Frontal cortex (tissue), 4 donors: Measurements from ENCODE around the gene CARD19. TPM values are rescaled to one million over a fixed set of nuclear protein-coding genes. Genes with fewer than 3 reads are reported as not detected.

Experiments
- DNase-seq, 2 donors: peaks; one replicate each; pipeline ENCODE4 v3.0.0; 2012; ENCODE audit warnings: low spot score in 2 of 2
- FAIRE-seq: peaks from 2 replicates; lab custom pipeline; 2012; peaks lifted over from hg19 to GRCh38; lab: Jason Lieb, UNC
- total RNA-seq: library from RNA; depleted of rRNA; stranded (reverse); fragments of >200 nt; gene quantifications from one replicate; pipeline ENCODE4 v1.2.3, GENCODE V29; 2014
- donor health status: control.
- donor health status: control.
- donor health status: control.

CARD19 gene
- total RNA-seq, 1 donor from 2014 or later, result 14.3 TPM

DNA sequence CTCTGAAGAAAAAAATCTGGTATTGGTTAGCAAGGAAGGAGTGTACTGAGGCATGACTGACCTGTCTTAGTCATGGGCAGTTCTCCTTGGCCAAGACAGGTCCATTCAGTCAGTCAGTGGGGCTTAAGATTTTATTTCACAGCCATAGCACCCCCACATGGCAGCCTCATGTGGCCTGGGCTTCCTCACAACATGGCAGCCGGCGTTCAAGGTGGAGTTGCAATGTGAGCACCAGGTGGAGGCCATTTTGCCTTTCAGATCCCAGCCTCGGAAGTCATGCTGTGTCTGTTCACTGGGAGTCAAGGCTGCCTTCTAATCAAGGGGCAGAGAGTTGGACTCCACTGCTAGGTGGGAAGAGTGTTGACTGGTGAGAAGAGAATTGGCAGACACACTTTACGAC lies 10.3 kb upstream of the CARD19 start:
- FAIRE-seq (no peak), DNase-seq (no peak)

DNA sequence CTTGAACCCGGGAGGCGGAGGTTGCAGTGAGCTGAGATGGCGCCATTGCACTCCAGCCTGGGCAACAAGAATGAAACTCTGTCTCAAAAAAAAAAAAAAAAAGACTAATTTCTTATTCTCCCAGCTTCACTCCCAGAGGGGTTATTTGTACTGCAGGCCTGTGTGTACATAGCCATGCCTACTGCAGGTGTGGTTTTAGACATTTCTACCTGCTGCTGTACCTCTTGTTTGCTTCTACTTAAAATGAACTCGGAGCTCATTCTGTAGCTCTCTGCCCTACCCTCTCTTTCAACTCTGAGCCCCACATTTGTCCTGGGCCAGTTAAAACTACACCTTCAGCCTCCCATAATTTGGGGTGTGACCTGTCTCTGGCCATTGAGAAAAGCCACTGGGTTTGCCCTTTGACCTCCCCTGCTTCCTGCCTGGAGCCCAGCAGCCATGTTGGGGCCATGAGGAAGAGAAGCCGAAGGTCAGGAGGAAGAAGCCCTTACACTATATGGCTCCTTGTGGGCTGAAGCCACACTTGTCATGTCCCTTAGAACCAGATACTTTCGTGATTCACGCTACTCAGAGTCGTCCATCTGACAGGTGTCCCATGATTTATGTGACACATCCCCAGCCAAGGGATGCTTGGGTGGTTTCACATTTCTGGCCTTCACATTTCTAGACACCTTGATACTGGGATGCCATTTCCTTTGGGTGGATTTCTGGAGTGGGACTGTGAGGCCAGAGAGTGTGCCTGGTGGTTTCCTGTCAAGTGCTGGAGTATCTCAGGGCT lies 9.4 kb upstream of the CARD19 start:
- FAIRE-seq, result no peak
- no peak for DNase-seq

DNA sequence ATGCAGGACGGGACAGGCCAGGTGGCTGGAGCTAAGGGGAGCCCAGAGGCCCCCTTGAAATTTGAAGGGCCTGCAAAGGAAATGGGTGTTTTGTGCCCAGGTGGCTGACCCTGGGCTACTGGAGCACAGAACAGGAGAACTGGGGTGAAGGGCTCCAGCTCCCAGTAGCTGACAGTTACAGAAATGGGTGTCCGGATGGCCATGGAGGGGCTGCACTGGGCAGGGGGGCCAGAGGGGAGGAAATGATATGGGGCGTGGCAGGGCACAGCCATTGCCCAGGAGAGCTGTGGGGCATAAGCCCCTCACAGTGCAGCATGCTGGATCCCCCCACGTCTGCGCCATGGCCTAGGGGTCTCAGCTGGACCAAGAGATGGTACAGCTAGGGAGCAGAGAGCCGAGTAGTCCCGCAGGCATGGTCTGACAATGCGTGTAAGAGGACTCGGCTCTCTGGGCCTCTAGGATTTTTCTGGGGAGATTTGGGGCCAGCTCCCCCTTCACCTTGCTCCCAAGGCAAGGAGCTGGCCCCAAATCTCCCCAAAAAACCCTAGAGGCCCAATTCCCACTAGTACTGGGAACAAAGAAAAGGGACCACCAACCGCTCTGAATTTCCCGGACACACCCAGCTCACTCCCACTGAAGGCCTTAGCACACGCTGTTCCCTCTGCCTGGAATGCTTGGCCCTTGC lies 7.9 kb upstream of the CARD19 start:
- no peak for DNase-seq
- FAIRE-seq, result no peak

DNA sequence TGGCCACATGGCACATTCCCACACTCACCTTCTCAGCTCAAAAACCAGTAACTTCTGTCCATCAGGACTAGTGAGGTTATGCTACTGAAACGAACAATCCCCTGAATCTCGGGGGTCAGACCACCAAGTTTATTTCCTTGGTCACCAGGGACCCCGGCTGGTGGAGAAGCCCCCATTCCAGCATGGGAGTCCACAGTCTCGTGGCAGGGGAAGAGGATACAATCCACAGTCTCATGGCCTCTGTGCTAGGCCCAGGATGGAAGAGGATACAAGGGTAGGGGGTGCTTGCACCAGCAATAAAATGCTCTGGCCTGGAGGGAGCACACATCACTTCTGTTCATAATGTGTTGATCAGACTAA lies 7.4 kb upstream of the CARD19 start:
- FAIRE-seq (no peak), DNase-seq (no peak)

DNA sequence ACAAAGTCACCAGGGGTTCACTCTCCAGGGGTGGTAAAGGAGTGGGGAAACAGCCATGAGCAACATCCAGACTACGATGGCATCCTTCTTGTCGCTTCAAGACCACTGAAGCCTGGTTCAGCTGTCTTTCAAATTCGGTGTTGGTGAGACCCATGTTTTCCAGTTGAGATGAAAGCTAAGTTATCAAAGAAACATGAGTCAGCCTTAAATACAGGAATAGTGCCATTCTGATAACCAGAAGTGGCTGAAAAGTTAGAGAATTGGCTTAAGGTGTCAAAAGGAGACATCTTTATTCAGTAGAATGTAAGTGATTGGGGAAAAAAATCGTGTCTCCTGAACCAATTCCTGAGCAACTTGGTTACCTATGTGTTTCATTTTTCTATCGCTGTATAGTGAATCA lies 7.0 kb upstream of the CARD19 start:
- DNase-seq (no peak), FAIRE-seq (no peak)

DNA sequence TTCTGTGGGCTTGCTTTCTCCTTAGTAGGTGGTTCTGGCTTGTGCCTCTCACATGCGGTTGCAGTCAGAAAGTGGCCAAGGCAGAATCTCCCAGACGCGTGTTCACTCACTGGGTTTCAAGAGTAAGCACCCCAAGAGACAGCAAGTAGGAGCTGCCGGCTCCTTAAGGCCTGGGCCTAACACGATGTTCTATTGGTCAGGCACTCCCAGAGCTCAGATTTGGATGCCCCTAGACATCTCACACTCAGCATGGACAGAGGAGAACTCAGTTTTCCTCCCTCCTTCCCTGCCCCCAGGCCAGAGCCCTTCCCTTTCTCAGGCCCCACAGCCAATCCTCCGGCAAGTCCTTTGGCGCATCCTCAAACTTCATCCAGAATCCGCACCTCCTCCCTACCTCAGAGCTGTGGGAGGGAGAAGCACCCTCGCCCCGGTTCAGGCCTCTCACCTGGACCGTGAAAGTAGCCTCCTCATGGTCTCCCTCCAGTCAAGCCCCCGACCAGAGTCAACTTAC lies 6.5 kb upstream of the CARD19 start:
- DNase-seq, result no peak
- FAIRE-seq, result no peak

DNA sequence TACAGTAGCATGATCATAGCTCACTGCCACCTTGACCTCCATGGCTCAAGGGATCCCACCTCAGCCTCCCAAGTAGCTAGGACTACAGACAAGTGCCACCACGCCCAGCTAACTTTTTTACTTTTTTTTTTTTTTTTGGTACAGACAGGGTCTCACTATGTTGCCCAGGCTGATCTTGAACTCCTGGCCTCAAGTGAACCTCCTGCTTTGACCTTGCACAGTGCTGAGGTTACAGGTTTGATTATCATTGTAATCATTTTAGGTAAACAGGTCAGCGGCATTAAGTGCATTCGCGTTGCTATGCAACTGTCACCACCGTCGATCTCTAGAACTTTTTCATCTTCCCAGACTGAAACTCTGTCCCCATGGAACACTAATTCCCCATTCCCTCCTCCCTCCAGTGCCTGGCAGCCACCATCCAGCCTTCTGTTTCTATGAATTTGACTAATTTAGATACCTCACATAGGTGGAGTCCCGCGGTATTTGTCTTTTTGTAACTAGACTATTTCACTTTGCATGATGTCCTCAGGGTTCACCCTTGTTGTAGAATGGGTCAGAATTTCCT lies 5.8 kb upstream of the CARD19 start:
- FAIRE-seq (no peak), DNase-seq (no peak)

DNA sequence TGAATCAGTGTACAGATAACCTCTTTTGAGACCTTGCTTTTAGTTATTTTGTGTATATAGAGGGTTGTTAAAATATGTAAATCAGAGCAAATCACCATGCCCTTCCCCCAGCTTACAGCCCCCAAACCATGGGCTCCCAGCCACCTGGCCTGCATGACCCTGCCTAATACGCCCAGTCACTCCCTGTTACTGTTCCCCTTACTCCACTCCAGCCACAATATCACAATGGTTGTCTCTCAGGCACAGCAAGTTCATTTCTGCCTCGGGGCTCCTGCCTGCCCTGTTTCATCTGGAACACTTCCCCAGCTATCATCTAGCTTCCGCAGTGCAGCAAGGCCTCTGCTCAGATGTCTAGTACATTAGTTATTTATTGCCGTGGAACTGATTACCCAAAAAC lies 5.0 kb upstream of the CARD19 start:
- no peak for DNase-seq
- FAIRE-seq, result no peak

DNA sequence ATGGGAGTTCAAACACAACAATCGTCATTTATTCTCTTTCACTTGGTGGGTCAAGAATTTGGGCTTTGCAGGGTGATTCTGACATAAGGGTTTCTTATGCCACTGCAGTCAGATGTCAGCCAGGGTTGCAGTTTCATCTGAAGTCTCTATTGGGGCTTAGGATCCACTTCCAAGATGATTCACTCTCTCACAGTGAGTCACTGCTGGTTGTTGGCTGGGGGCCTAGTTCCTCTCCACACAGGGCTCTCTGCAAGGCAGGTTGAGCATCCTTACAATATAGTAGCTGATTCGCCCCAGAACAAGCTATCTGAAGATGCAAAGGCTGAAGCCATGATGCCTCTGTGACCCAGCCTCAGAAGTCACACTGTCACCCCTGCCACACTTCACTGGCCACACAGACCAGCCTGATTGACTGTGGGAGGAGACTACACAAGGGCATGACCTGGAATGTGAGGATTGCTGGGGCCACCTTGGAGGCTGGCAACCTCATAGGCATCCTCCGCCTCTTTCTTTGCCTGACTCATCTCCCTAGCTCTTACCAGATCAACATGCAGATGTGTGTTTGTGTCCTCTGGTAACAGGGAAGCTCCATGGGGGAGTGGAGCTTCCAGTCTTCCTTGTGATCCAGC lies 4.5 kb upstream of the CARD19 start:
- no peak for DNase-seq
- no peak for FAIRE-seq

DNA sequence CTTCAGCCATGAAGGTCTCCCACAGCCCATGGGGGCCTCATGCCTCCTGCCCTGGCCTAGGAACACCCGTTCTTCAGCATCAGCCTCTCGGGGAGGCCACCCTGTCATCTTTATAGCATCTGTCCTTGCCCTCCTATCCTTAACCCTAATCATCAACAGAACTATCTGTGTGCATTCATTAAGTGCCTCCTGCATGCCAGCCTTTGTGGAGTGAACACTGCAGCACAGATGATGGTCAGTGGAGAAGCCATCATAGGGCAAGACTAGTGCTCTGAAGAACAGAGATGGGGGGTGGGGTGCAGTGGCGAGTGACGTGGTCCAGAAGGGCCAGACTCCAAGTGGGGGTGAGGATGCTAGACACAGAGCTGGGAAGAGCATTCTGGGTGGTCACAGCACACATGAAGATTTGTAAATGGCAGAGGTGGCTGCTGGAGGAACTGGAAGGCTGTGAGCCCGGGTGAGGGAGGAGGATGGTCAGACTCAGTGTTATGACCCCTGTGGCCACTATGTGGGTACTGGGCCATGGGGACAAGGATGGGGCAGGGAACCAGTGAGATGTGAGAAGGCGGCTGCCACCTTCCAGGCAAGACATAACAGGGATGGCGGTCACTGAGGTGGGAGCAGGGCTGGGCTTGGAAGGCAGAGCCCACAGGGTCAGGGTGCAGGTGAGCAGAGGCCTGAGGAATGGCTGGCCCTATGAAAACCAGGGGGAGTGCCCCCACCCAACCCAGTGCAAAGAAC lies 3.6 kb upstream of the CARD19 start:
- FAIRE-seq (no peak), DNase-seq (no peak)

DNA sequence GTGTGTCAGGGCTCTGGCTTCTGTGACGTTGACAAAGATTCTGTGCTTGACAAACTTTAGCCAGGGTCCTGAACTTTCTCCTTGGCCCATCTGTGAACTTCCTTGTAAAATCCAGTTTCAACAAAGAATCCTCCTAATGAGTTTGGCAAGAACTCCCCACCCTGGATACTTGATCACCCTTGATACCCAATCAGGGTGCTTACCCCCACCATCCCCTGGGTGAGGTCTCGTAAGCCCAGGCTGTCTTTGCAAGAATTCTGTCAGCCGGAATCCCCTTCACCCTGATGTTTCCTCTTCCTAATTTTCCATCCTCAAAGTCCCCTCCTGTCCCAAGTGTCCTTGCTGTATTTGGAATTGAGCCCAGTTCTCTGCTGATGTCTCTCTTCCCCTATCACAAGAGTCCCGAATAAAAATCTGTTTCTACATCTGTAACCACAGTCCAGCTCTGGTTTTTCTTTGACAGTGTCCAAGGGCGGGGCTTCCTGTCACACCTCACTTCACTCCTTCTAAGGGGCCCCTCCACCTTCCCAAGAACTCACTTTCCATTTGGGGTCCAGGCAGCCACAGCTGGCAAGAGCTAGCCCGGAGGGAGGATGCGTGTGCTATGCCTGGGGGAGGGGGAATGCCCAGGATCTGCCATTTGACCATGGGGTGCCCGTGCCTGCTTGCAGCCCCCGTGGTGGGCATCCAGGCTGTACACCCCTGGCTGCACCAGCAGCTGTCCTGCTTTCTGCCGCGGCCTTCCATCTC lies 2.7 kb upstream of the CARD19 start:
- DNase-seq, result no peak
- FAIRE-seq, result no peak

DNA sequence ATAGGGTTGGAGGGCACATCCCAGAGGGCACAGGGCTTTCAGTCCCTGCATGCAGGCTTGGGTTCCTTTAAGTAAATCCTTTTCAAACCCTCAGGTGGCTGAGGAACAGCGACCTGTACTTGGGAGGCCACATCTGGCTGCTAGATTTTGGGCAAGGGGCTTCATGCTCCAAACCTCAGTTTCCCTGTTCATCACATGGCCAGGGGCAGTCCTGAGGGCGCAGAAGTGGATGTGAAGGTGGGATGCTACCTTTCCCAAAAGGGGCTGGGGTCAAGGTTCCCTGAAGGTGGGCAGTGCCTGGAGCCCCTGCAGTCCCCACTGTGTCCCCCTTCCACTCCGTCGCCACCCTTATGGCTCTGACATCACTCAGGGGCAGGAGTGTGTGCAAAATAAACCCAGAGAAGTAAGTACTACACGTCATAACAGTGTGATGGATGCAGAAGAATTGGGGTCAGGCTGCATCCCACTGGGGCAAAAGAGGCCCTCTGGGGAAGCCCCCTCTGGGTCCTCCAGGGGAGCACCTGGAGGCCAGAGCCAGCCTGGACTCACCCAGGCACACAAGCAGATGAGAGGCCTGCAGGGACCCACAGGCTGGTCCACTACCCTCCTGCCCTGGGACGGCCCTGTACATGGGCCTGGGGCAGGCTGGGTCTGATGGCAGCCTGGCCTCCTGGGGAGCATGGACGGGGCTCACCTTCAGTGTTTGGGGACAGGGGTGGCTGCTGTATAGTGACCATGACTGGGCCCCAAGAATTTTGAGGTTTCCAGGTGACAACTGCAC lies 1.9 kb upstream of the CARD19 start:
- FAIRE-seq (no peak), DNase-seq (no peak)

DNA sequence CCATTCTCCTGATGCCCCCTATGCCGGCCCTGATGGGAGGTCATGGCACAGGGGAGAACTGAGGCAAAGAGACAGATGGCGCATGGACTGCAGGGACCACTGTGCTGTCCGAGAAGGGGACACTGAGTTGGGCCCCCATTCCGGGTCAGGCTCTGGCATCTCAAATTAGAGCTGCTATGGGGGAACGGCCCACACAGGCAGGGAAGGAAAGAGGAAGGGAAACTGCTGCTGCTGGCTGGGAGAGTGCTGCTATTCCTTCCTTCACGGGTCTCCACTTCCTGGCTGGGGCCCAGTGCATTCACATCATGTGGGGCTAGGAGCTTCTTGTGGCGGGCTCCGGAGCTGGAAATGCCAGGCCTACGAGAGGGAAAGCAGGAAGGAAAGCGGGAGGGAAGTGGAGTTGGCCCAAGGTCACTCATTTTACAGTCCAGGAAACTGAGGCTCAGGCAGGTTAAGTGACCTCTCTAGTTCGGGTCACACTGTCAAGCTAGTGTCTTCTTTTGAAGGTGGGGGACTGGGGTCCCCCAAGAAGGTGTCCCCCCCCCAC lies 1.3 kb upstream of the CARD19 start:
- no peak for FAIRE-seq
- DNase-seq, result no peak

DNA sequence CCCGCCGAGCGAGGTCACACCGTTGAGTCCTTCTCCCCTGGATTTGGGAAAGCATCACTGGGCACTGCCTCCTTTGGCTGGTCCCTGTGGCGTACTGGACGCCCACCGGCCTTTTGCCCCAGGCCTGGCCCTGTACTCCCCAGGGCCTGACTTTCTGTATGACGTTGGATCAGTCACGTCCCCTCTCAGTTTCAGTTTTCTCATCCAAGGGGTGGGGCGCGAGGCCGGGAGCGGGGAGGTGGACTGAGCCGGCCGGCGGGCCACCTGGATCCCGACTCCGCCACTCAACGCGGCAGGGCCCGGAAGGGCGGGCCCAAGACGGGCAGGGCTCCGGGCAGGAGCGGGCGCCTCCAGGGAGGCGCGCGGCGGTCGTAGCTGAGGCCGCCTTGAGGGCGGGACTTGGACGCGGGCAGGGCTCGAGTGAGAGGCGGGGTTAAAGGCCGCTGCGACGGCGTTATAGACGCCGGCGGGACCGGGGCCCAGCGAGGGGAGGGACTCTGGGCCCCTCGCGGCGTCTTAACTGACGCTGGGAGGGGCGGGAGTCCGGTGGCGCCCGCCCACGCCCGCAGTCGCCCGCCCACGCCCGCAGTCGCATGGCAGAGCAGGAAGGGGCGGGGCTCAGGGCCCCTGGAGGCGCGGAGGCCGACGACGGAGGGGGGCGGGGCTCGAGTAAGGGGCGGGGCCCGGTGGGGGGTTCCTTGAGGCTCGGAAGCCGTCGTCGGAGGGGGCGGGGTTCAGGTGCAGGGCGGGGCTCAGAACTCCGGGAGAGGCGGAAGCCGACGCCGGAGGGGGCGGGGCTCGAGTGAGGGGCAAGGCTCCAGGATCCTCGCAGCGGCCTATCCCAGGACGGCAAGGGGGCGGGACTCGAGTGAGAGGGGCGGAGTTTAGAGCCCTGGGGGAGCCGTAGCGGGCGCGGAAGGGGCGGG lies 549 bp upstream of the CARD19 start:
- DNase-seq (peak; percentile 98), FAIRE-seq (no peak)

DNA sequence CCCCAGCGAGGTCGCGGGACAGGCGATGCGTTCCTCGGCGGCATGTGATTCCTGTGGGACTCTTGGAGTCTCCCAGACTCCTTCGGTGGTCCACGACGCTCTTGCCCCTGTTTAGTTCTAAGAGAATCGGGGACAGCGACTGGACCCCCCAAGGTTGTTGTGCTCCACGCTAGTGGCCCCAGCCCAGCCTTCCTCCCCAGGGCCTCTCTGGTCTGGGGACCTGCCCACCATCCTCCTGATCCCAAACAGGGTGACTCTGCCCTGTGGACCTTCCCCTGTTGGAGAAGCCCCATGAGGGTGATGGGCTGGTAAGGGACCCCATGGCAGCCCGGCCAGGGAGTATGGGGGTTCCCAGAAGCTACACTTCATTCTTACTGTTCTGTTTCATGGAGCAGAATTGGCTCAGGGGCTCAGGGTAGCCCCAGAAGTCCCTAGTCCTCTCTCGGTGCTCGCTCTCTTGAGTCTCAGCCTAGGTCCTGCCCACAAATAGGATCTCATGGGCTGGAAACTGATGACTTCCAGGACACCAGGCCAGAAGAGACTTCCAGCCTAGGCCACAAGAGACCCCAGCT lies 880 bp downstream of the CARD19 start:
- FAIRE-seq (no peak), DNase-seq (no peak)

DNA sequence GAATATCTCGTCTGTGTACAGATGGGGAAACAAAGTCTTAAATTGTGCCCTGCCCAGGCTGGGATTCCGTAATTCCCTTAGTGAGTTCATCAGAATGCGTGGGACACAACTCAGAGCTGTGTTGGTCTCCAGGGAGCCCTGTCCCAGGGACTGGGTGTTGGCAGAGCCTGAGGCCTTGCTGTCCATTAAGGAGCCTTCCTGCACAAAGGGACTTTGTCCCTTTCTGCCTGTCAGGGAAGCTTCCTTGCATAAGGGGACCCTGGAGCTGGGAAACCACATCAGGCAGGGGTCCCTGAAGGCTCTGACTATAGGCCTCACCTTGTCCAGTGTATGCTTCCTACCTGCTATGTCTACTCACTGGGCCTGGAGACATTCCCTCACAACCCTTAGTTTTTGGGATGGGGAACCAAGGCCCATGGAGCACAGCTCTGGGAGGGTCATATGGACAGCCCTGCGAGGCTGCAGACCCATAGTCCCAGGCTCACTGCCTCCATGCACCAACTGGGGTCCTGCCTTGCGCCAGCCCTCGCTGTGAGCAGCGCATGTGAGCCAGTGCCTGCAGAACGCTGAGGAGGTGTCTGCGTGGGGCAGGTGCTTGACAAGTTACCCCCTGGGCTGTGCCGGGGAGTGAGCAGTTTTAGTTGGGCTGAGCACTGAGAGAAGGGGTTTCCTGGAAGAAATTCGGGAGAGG lies 1.6 kb downstream of the CARD19 start:
- DNase-seq, result peak in 1 of 2 donors; percentile 52
- FAIRE-seq, result no peak
